Measurements from ENCODE around the gene ATN1. TPM values are rescaled to one million over a fixed set of nuclear protein-coding genes. Genes with fewer than 3 reads are reported as not detected.

ATN1 gene
- total RNA-seq, 1 experiment from 2014 or later, result 144 TPM

GRCh38 chr12:6956021-6956727 is 28.4 kb downstream of the ATN1 start:
- peaks cover 19% of the 10 kb centered on the region for H3K4me1 ChIP-seq (ENCODE audit: insufficient read depth, low read length, poor library complexity, severe bottlenecking)
- no peak overlapping the region for H3K4me3 ChIP-seq (ENCODE audit: low read depth, low read length, poor library complexity, severe bottlenecking)
- no peaks in the 10 kb centered on the region for H3K27me3 ChIP-seq (replicated peaks; ENCODE audit: insufficient read depth, low read depth, low read length, poor library complexity)
- no peak for TF ChIP-seq CTCF (conservative IDR thresholded peaks at IDR 0.05; ENCODE audit: low read depth, low read length)
- TF ChIP-seq EZH2 (IDR thresholded peaks at IDR 0.05; ENCODE audit: borderline replicate concordance, low read depth, low read length, poor library complexity, severe bottlenecking), result no peak
- ChIA-PET CTCF (no interaction called here), POLR2A (ENCODE audit: low non-redundant PET) (interaction anchor here (0.9 kb wide), 1 partner anchor 12 kb away, joined by 4 read pairs; the partner anchor contains the start of gene C12orf57)
- H3K27ac ChIP-seq (ENCODE audit: low read depth, low read length, poor library complexity, severe bottlenecking), result no peak overlapping the region
- BruUV-seq (replicated peaks), result no TSS peak
- no peaks in the 10 kb centered on the region for H3K9me3 ChIP-seq (ENCODE audit: low read depth, low read length, poor library complexity, severe bottlenecking)
- H3K36me3 ChIP-seq (ENCODE audit: insufficient read depth, low read length, poor library complexity, severe bottlenecking), result no peaks in the 10 kb centered on the region
- DNase-seq (ENCODE audit: low spot score), result no peak
- intact Hi-C loops (cut with micrococcal nuclease; ENCODE audit: unreplicated experiment), result no loop called here

- BruUV-seq (replicated peaks), result no TSS peak
- H3K4me1 ChIP-seq (ENCODE audit: insufficient read depth, low read length, poor library complexity, severe bottlenecking), result peaks cover 30% of the 10 kb centered on the region
- no peak overlapping the region for H3K4me3 ChIP-seq (ENCODE audit: low read depth, low read length, poor library complexity, severe bottlenecking)
- TF ChIP-seq CTCF (conservative IDR thresholded peaks at IDR 0.05; ENCODE audit: low read depth, low read length) (no peak), EZH2 (IDR thresholded peaks at IDR 0.05; ENCODE audit: borderline replicate concordance, low read depth, low read length, poor library complexity, severe bottlenecking) (no peak)
- no peak overlapping the region for H3K27ac ChIP-seq (ENCODE audit: low read depth, low read length, poor library complexity, severe bottlenecking)
- DNase-seq (ENCODE audit: low spot score), result no peak
- intact Hi-C loops (cut with micrococcal nuclease; ENCODE audit: unreplicated experiment), result no loop called here
- no peaks in the 10 kb centered on the region for H3K27me3 ChIP-seq (replicated peaks; ENCODE audit: insufficient read depth, low read depth, low read length, poor library complexity)
- H3K36me3 ChIP-seq (ENCODE audit: insufficient read depth, low read length, poor library complexity, severe bottlenecking), result no peaks in the 10 kb centered on the region
- ChIA-PET POLR2A (ENCODE audit: low non-redundant PET) (no interaction called here), CTCF (no interaction called here)
- H3K9me3 ChIP-seq (ENCODE audit: low read depth, low read length, poor library complexity, severe bottlenecking), result no peaks in the 10 kb centered on the region
Measured at GRCh38 chr12:6957151-6957701, 29.5 kb downstream of the ATN1 start.

- CTCF ChIA-PET, result no interaction called here
- BruUV-seq (replicated peaks), result no TSS peak
- Histone ChIP-seq H3K4me1 (ENCODE audit: insufficient read depth, low read length, poor library complexity, severe bottlenecking) (peaks cover 37% of the 10 kb centered on the region), H3K36me3 (ENCODE audit: insufficient read depth, low read length, poor library complexity, severe bottlenecking) (no peaks in the 10 kb centered on the region), H3K27me3 (replicated peaks; ENCODE audit: insufficient read depth, low read depth, low read length, poor library complexity) (no peaks in the 10 kb centered on the region), H3K27ac (ENCODE audit: low read depth, low read length, poor library complexity, severe bottlenecking) (peak overlapping the region; percentile 30), H3K4me3 (ENCODE audit: low read depth, low read length, poor library complexity, severe bottlenecking) (no peak overlapping the region), H3K9me3 (ENCODE audit: low read depth, low read length, poor library complexity, severe bottlenecking) (no peaks in the 10 kb centered on the region)
- intact Hi-C loops (cut with micrococcal nuclease; ENCODE audit: unreplicated experiment), result no loop called here
- POLR2A ChIA-PET (ENCODE audit: low non-redundant PET), result no interaction called here
- TF ChIP-seq CTCF (conservative IDR thresholded peaks at IDR 0.05; ENCODE audit: low read depth, low read length), result no peak
- TF ChIP-seq EZH2 (IDR thresholded peaks at IDR 0.05; ENCODE audit: borderline replicate concordance, low read depth, low read length, poor library complexity, severe bottlenecking), result no peak
- DNase-seq (ENCODE audit: low spot score), result no peak
Measured at GRCh38 chr12:6957741-6958608, 30.2 kb downstream of the ATN1 start.

Measured in A673 (cell line).